Astrocyte (in vitro differentiated cells and primary cell): Measurements from ENCODE around the gene CACNA2D4.

Source experiments
- EZH2 ChIP-seq: IDR thresholded peaks from 2 replicates; pipeline ENCODE4 v1.6.1; 2012; ENCODE audit warnings: mild to moderate bottlenecking, low read length, inconsistent platforms; ENCODE audit not compliant: insufficient read depth
- TF ChIP-seq, protein P1 (sequence below): IDR thresholded peaks from 2 replicates; pipeline ENCODE4 v1.5.1; 2011; ENCODE audit warnings: low read depth, mild to moderate bottlenecking, inconsistent platforms, low read length, moderate library complexity; ENCODE audit not compliant: insufficient read depth

DNA sequence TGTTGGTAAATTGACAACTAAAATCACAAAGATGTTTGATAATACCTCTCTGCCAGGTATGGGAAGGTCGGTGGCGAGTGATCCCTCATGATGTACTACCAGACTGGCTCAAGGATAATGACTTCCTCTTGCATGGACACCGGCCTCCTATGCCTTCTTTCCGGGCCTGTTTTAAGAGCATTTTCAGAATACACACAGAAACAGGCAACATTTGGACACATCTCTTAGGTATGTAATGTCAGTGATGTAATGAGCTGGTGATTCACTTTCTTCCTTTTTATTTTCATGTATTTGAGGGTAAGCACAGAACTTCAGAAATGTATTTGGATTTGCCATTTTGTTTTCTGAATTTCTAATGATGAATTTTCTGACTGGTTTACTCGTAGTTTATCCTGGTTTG, 140.7 kb downstream of the CACNA2D4 start:
- TF ChIP-seq, protein P1, sequence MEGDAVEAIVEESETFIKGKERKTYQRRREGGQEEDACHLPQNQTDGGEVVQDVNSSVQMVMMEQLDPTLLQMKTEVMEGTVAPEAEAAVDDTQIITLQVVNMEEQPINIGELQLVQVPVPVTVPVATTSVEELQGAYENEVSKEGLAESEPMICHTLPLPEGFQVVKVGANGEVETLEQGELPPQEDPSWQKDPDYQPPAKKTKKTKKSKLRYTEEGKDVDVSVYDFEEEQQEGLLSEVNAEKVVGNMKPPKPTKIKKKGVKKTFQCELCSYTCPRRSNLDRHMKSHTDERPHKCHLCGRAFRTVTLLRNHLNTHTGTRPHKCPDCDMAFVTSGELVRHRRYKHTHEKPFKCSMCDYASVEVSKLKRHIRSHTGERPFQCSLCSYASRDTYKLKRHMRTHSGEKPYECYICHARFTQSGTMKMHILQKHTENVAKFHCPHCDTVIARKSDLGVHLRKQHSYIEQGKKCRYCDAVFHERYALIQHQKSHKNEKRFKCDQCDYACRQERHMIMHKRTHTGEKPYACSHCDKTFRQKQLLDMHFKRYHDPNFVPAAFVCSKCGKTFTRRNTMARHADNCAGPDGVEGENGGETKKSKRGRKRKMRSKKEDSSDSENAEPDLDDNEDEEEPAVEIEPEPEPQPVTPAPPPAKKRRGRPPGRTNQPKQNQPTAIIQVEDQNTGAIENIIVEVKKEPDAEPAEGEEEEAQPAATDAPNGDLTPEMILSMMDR = no peak
- TF ChIP-seq EZH2 = no peak
